CD14-positive monocyte (primary cell): Measurements from ENCODE around the gene SECTM1. TPM values are rescaled to one million over a fixed set of nuclear protein-coding genes. Genes with fewer than 3 reads are reported as not detected.

ENCODE experiments used
- DNase-seq, 3 donors: peaks; one replicate each; pipeline ENCODE4 v3.0.0-alpha.2; 2011 to 2022
- H2AFZ ChIP-seq: 2 replicates; pipeline ENCODE4 v1.6.0; 2012; ENCODE audit warnings: mild to moderate bottlenecking, low read depth, low read length, inconsistent platforms; ENCODE audit not compliant: insufficient read depth, poor library complexity, severe bottlenecking
- H3K27ac ChIP-seq, 2 donors: 1 replicate in 1 of 2; 2 replicates in 1 of 2; pipeline ENCODE4 v1.5.1; 2012 to 2013; ENCODE audit warnings: low read length in 2 of 2, control low read depth in 1 of 2, inconsistent platforms in 1 of 2, low read depth in 1 of 2, mild to moderate bottlenecking in 1 of 2
- H3K27me3 ChIP-seq, 2 donors: one replicate each; pipeline versions ENCODE4 v1.6.0 to v1.6.1; 2011 to 2013; ENCODE audit warnings: low read length in 2 of 2; ENCODE audit not compliant: control insufficient read depth in 2 of 2, insufficient read depth in 2 of 2
- H3K36me3 ChIP-seq, 2 donors: replicated peaks in 1 of 2; 1 replicate in 1 of 2; 2 replicates in 1 of 2; pipeline versions ENCODE4 v1.5.1 to v1.6.1; 2012 to 2013; ENCODE audit warnings: low read length in 2 of 2, control low read depth in 1 of 2, inconsistent platforms in 1 of 2, mild to moderate bottlenecking in 1 of 2; ENCODE audit not compliant: insufficient read depth in 2 of 2, control insufficient read depth in 1 of 2
- H3K4me1 ChIP-seq, 2 donors: 1 replicate in 1 of 2; 2 replicates in 1 of 2; pipeline versions ENCODE4 v1.5.1 to v1.6.1; 2012 to 2013; ENCODE audit warnings: low read length in 2 of 2, control low read depth in 1 of 2, inconsistent platforms in 1 of 2, mild to moderate bottlenecking in 1 of 2, moderate library complexity in 1 of 2; ENCODE audit not compliant: insufficient read depth in 2 of 2, control insufficient read depth in 1 of 2
- H3K4me2 ChIP-seq: replicated peaks from 2 replicates; pipeline ENCODE3; 2012; ENCODE audit warnings: low read length, moderate library complexity, mild to moderate bottlenecking; ENCODE audit not compliant: poor library complexity, severe bottlenecking; ENCODE audit errors: extremely low read depth
- H3K4me3 ChIP-seq, 3 experiments: fragments of 200-600 bp in 1 of 3; sonication (generic) in 1 of 3; replicated peaks in 1 of 3; 1 replicate in 2 of 3; 2 replicates in 1 of 3; pipeline ENCODE4 v1.5.1; 2011 to 2013; ENCODE audit warnings: low read length in 3 of 3, mild to moderate bottlenecking in 3 of 3, control low read depth in 2 of 3, low read depth in 2 of 3, inconsistent platforms in 1 of 3, moderate library complexity in 1 of 3
- H3K79me2 ChIP-seq: 2 replicates; pipeline ENCODE4 v1.6.0; 2012; ENCODE audit warnings: mild to moderate bottlenecking, control low read depth, inconsistent platforms, low read length, moderate library complexity; ENCODE audit not compliant: insufficient read depth
- H3K9ac ChIP-seq: 2 replicates; pipeline ENCODE4 v1.6.0; 2017; ENCODE audit warnings: low read length, mild to moderate bottlenecking; ENCODE audit not compliant: insufficient read depth, poor library complexity, severe bottlenecking
- H3K9me3 ChIP-seq, 2 donors: replicated peaks in 1 of 2; 1 replicate in 1 of 2; 2 replicates in 1 of 2; pipeline versions ENCODE4 v1.5.1 to v1.6.1; 2012 to 2013; ENCODE audit warnings: low read length in 2 of 2, control low read depth in 1 of 2; ENCODE audit not compliant: control insufficient read depth in 1 of 2, insufficient read depth in 1 of 2
- H4K20me1 ChIP-seq: 2 replicates; pipeline ENCODE4 v1.6.0; 2012; ENCODE audit warnings: mild to moderate bottlenecking, low read length, control low read depth, moderate library complexity; ENCODE audit not compliant: insufficient read depth
- H3K27ac Mint-ChIP-seq, 7 donors: one replicate each; pipeline ENCODE4 v1.8.0; 2020; ENCODE audit warnings: mild to moderate bottlenecking in 7 of 7, mixed read lengths in 7 of 7, moderate library complexity in 6 of 7, inconsistent platforms in 2 of 7
- H3K27me3 Mint-ChIP-seq, 3 donors: one replicate each; pipeline ENCODE4 v1.8.0; 2021 to 2022; ENCODE audit warnings: low read depth in 3 of 3, mild to moderate bottlenecking in 3 of 3, mixed read lengths in 3 of 3, moderate library complexity in 3 of 3, inconsistent platforms in 1 of 3
- H3K36me3 Mint-ChIP-seq, 2 donors: one replicate each; pipeline ENCODE4 v1.8.0; 2020; ENCODE audit warnings: mixed read lengths in 2 of 2, inconsistent platforms in 1 of 2, mild to moderate bottlenecking in 1 of 2
- H3K4me1 Mint-ChIP-seq: one replicate; pipeline ENCODE4 v1.8.0; 2020; ENCODE audit warnings: mild to moderate bottlenecking, mixed read lengths
- H3K4me3 Mint-ChIP-seq, 2 donors: one replicate each; pipeline ENCODE4 v1.8.0; 2020; ENCODE audit warnings: mild to moderate bottlenecking in 2 of 2, mixed read lengths in 2 of 2, moderate library complexity in 1 of 2
- H3K9me3 Mint-ChIP-seq, 7 donors: one replicate each; pipeline ENCODE4 v1.8.0; 2020 to 2022; ENCODE audit warnings: mixed read lengths in 7 of 7, mild to moderate bottlenecking in 6 of 7, moderate library complexity in 6 of 7, inconsistent platforms in 2 of 7
- CTCF ChIP-seq: fragments of 200-600 bp; IDR thresholded peaks from one replicate; pipeline ENCODE4 v1.8.0; 2022; ENCODE audit warnings: antibody characterized with exemption, mild to moderate bottlenecking
- WGBS: methylation state at CpG from one replicate; pipeline ENCODE4 v1.1.5; 2013; ENCODE audit warnings: missing lambda C conversion rate; ENCODE audit not compliant: insufficient coverage; 5-methylcytosine and 5-hydroxymethylcytosine counted together
- intact Hi-C, 2 donors: fragments of 100-400 bp; cut with micrococcal nuclease; formaldehyde crosslinking; loops; one replicate each; pipeline versions ENCODE4 v1.15.0 to v1.15.1; 2023
- polyA plus RNA-seq, 3 donors: library from polyadenylated mRNA; depleted of rRNA in 1 of 3; unstranded in 2 of 3; stranded (reverse) in 1 of 3; fragments of 300-500 nt in 2 of 3; fragments of >200 nt in 1 of 3; fragmentation: Illumina TruSeq in 2 of 3; gene quantifications; 1 replicate in 2 of 3; 2 replicates in 1 of 3; pipeline ENCODE4 v1.2.3, GENCODE V29; 2012 to 2021

The SECTM1 gene
- polyA plus RNA-seq, 3 donors, result 136 to 209 (median 188) TPM

- H3K27me3 Mint-ChIP-seq, result peaks cover 21 to 37% (median 31%) of the 10 kb centered on the region in 3 donors
- Histone ChIP-seq H3K9me3 (peaks cover 0 to 15% of the 10 kb centered on the region in 2 donors), H3K4me1 (peaks cover 23 to 28% of the 10 kb centered on the region in 2 donors), H3K36me3 (no peaks in the 10 kb centered on the region), H3K4me3 (peak overlapping the region in 1 of 3 experiments; percentile 56), H3K4me2 (peak overlapping the region; percentile 62), H3K79me2 (no peaks in the 10 kb centered on the region), H3K27ac (no peak overlapping the region), H3K9ac (peak overlapping the region; percentile 29), H2AFZ (peak overlapping the region; percentile 37), H3K27me3 (peaks cover 0 to 20% of the 10 kb centered on the region in 2 donors), H4K20me1 (peaks cover 24% of the 10 kb centered on the region)
- peak; percentile 30 to 48 (median 45) for DNase-seq
- peaks cover 23% of the 10 kb centered on the region for H3K4me1 Mint-ChIP-seq
- no peaks in the 10 kb centered on the region for H3K36me3 Mint-ChIP-seq
- peaks cover 0 to 5% (median under 1%) of the 10 kb centered on the region in 7 donors for H3K9me3 Mint-ChIP-seq
- no peak for TF ChIP-seq CTCF
- H3K27ac Mint-ChIP-seq, result no peak overlapping the region
- 35% methylated on average over 26 of the region's 32 CpGs for whole genome bisulfite sequencing
- peak overlapping the region; percentile 34 to 88 for H3K4me3 Mint-ChIP-seq
- intact Hi-C loops, result no loop called here
Observed at GRCh38 chr17:82314727-82315605, 18.6 kb downstream of the SECTM1 start.

- H3K4me2 ChIP-seq, result peak overlapping the region; percentile 62
- Mint-ChIP-seq H3K9me3 (peaks cover 0 to 5% (median 0%) of the 10 kb centered on the region in 7 donors), H3K27ac (no peak overlapping the region), H3K4me3 (peak overlapping the region; percentile 24 to 88), H3K27me3 (peaks cover 22 to 36% (median 31%) of the 10 kb centered on the region in 3 donors), H3K4me1 (peaks cover 23% of the 10 kb centered on the region), H3K36me3 (no peaks in the 10 kb centered on the region)
- peaks cover 23 to 28% of the 10 kb centered on the region in 2 donors for H3K4me1 ChIP-seq
- no peaks in the 10 kb centered on the region for H3K79me2 ChIP-seq
- DNase-seq, result no peak
- intact Hi-C loops, result no loop called here
- H3K27me3 ChIP-seq, result peaks cover 0 to 20% of the 10 kb centered on the region in 2 donors
- H3K9ac ChIP-seq, result peak overlapping the region; percentile 29
- H3K27ac ChIP-seq, result no peak overlapping the region
- H2AFZ ChIP-seq, result peak overlapping the region; percentile 37
- peaks cover 0 to 7% of the 10 kb centered on the region in 2 donors for H3K9me3 ChIP-seq
- H4K20me1 ChIP-seq, result peaks cover 16% of the 10 kb centered on the region
- peak overlapping the region in 1 of 3 experiments; percentile 54 for H3K4me3 ChIP-seq
- WGBS, result 58% methylated on average over 27 of the region's 27 CpGs
- no peak for TF ChIP-seq CTCF
- H3K36me3 ChIP-seq, result no peaks in the 10 kb centered on the region
Observed at GRCh38 chr17:82314012-82314726, 19.4 kb downstream of the SECTM1 start.
